Lower leg skin (tissue), 4 donors: ENCODE results near the gene TMEM120A. TPM values are rescaled to one million over a fixed set of nuclear protein-coding genes. Genes with fewer than 3 reads are reported as not detected.
"Not testable (repeated sequence)": the region's sequence is repeated elsewhere in the genome, so short reads cannot be mapped to it uniquely, and the experiment has no call there.

Source experiments
- DNase-seq, 2 donors: peaks; one replicate each; pipeline ENCODE4 v3.0.0-alpha.2; 2019; ENCODE audit warnings: low spot score in 2 of 2
- H3K4me3 ChIP-seq: fragments of 200-600 bp; sonication (generic); 2 replicates; pipeline ENCODE4 v1.5.1; 2017; ENCODE audit warnings: mild to moderate bottlenecking, low read depth; ENCODE audit not compliant: poor library complexity, severe bottlenecking
- POLR2A ChIP-seq, 2 donors: fragments of 450-650 bp; IDR thresholded peaks; one replicate each; pipeline ENCODE4 v1.6.1; 2016 to 2017; ENCODE audit warnings: antibody characterized with exemption in 2 of 2, mild to moderate bottlenecking in 1 of 2, moderate library complexity in 1 of 2
- WGBS, 2 donors: methylation state at CpG; one replicate each; pipeline ENCODE4 v1.1.5; 2018; 5-methylcytosine and 5-hydroxymethylcytosine counted together
- intact Hi-C: fragments of 100-400 bp; cut with DNase I; formaldehyde crosslinking; loops from one replicate; pipeline ENCODE4 v1.15.0; 2023; ENCODE audit warnings: low total_unique reads
- total RNA-seq, 4 donors: library from RNA; depleted of rRNA; stranded (reverse); fragments of >200 nt; gene quantifications; one replicate each; pipeline ENCODE4 v1.1.0, GENCODE V29; 2016
- TF ChIP-seq, protein P1 (sequence below), 3 donors: fragments of 450-650 bp; IDR thresholded peaks; one replicate each; pipeline ENCODE4 v1.5.1; 2016; ENCODE audit warnings: antibody characterized with exemption in 3 of 3, mild to moderate bottlenecking in 3 of 3, moderate library complexity in 2 of 3

TMEM120A gene
- total RNA-seq, 4 donors from 2014 or later, result 17.7 to 37.4 (median 27.6) TPM

GRCh38 chr7:76009672-76010600 lies 15.5 kb upstream of the TMEM120A start:
- 63 to 70% methylated on average over 11 of the region's 11 CpGs for WGBS, 2 donors
- intact Hi-C loops, result no loop called here
- no peak overlapping the region for H3K4me3 ChIP-seq
- TF ChIP-seq, protein P1, sequence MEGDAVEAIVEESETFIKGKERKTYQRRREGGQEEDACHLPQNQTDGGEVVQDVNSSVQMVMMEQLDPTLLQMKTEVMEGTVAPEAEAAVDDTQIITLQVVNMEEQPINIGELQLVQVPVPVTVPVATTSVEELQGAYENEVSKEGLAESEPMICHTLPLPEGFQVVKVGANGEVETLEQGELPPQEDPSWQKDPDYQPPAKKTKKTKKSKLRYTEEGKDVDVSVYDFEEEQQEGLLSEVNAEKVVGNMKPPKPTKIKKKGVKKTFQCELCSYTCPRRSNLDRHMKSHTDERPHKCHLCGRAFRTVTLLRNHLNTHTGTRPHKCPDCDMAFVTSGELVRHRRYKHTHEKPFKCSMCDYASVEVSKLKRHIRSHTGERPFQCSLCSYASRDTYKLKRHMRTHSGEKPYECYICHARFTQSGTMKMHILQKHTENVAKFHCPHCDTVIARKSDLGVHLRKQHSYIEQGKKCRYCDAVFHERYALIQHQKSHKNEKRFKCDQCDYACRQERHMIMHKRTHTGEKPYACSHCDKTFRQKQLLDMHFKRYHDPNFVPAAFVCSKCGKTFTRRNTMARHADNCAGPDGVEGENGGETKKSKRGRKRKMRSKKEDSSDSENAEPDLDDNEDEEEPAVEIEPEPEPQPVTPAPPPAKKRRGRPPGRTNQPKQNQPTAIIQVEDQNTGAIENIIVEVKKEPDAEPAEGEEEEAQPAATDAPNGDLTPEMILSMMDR (IDR thresholded peaks at IDR 0.05), result no peak
- no peak for TF ChIP-seq POLR2A (IDR thresholded peaks at IDR 0.05)
- no peak for DNase-seq

- intact Hi-C loops, result no loop called here
- no peak overlapping the region for H3K4me3 ChIP-seq
- no peak for DNase-seq
- WGBS, 2 donors, result 65 to 75% methylated on average over 8 of the region's 8 CpGs
- TF ChIP-seq POLR2A (IDR thresholded peaks at IDR 0.05), result no peak
- TF ChIP-seq, protein P1 (IDR thresholded peaks at IDR 0.05), result no peak
Observed at GRCh38 chr7:76008156-76008687, 13.8 kb upstream of the TMEM120A start.

GRCh38 chr7:76005004-76005403 lies 10.6 kb upstream of the TMEM120A start:
- DNase-seq, intact Hi-C loops, H3K4me3 ChIP-seq: not testable (repeated sequence)
- 95 to 96% methylated on average over 4 of the region's 4 CpGs for WGBS, 2 donors

DNA sequence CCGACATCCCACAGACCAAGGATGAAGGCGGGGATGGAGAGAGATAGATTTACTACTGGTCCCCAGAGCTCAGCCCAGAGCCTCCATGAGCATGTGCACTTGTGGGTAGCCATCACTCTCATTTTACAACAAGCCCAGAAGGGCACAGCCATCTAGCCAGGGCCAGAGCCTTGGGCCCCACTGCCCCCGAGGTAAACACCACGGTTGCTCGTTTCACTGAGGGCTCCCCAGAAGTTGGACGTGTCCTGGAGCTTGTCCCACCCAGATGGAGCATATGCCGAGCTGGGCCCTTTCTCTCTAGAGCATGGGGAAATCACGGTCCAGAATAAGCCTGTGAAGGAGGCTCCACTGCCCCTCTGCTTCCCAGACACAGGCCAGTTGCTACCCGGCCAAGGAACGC lies 9.0 kb upstream of the TMEM120A start:
- WGBS, 2 donors, result 95 to 98% methylated on average over 10 of the region's 10 CpGs
- DNase-seq, result no peak
- intact Hi-C loops, result no loop called here
- no peak overlapping the region for H3K4me3 ChIP-seq
- TF ChIP-seq, protein P1 (IDR thresholded peaks at IDR 0.05), result no peak
- no peak for TF ChIP-seq POLR2A (IDR thresholded peaks at IDR 0.05)

GRCh38 chr7:76002822-76003221 lies 8.4 kb upstream of the TMEM120A start:
- intact Hi-C loops, result no loop called here
- H3K4me3 ChIP-seq, result no peak overlapping the region
- WGBS, 2 donors, result 95 to 99% methylated on average over 3 of the region's 3 CpGs
- DNase-seq, result no peak
- TF ChIP-seq POLR2A (IDR thresholded peaks at IDR 0.05), result no peak
- TF ChIP-seq, protein P1 (IDR thresholded peaks at IDR 0.05), result no peak

- H3K4me3 ChIP-seq, result no peak overlapping the region
- intact Hi-C loops, result no loop called here
- TF ChIP-seq POLR2A (IDR thresholded peaks at IDR 0.05), result no peak
- TF ChIP-seq, protein P1 (IDR thresholded peaks at IDR 0.05), result no peak
- WGBS, 2 donors, result 94 to 96% methylated on average over 6 of the region's 6 CpGs
- DNase-seq, result no peak
Observed at GRCh38 chr7:76002139-76002538, 7.7 kb upstream of the TMEM120A start.
